ENCODE data around the gene REV1. TPM values are rescaled to one million over a fixed set of nuclear protein-coding genes. Genes with fewer than 3 reads are reported as not detected.

Gene REV1
- total and polyA plus RNA-seq, 2 of the 8 experiments (the other 6 are each of a cell fraction or from before 2014, with no cell fraction given): 16.6 to 34.3 TPM

DNA sequence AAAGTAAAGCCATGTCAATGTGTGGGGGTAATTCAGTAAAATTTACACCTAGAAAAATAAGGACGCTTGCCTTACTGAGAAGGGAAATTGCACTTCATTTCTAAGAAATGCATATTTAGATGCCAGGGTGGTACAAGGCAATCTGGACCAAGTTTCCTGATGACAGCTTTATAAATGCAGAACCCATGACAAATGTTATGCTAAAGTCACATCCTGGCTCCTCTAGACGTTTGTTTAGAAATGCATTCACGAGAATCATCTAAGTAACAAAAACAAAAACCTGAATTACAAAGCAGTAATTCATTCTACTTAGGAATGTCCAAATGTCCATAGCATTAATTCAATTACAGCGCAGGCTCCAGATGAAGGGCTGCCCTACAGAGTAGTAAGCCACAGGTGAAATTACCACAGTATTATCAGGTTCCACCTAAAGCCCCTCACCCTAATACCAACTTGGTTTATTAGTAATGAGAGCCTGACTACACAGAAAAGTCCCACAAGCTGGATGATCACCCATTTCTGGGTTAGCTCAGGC is 49.8 kb downstream of the REV1 start:
- Histone ChIP-seq H3K4me2 (ENCODE audit: insufficient read depth in 1 of 2, low read depth in 2 of 2, low read length in 2 of 2) (peak overlapping the region; percentile 57 to 59), H3K4me1 (replicated peaks in 1 of 4; ENCODE audit: control insufficient read depth in 3 of 4, insufficient read depth in 4 of 4, low read length in 3 of 4) (peaks cover 6 to 17% (median 8%) of the 10 kb centered on the region in 4 experiments; a peak in 5 of 7 replicates), H3K23me2 (ENCODE audit: low read depth, low read length) (no peaks in the 10 kb centered on the region), H3K27me3 (replicated peaks in 1 of 4; ENCODE audit: control insufficient read depth in 3 of 4, extremely low read depth in 1 of 4, insufficient read depth in 3 of 4, low read length in 3 of 4) (no peaks in the 10 kb centered on the region), H3K79me2 (ENCODE audit: control insufficient read depth in 1 of 2, insufficient read depth in 2 of 2, low read length in 2 of 2) (peaks cover 0 to 9% of the 10 kb centered on the region in 2 experiments; a peak in 2 of 4 replicates), H4K20me1 (replicated peaks in 1 of 2; ENCODE audit: control insufficient read depth in 1 of 2, insufficient read depth in 2 of 2, low read length in 2 of 2) (no peaks in the 10 kb centered on the region), H3K56ac (replicated peaks; ENCODE audit: insufficient read length, low read depth, low read length) (no peak overlapping the region), H3K79me1 (ENCODE audit: low read depth, low read length) (no peaks in the 10 kb centered on the region), H3K23ac (ENCODE audit: insufficient read length) (no peak overlapping the region), H2BK120ac (replicated peaks; ENCODE audit: low read depth, low read length) (peak overlapping the region; percentile 12), H2BK12ac (ENCODE audit: low read depth, low read length) (no peak overlapping the region), H3K9me3 (ENCODE audit: insufficient read depth in 2 of 2, low read depth in 1 of 2, low read length in 1 of 2) (no peaks in the 10 kb centered on the region), H4K91ac (replicated peaks; ENCODE audit: insufficient read length, low read length) (no peak overlapping the region), H3K18ac (ENCODE audit: extremely low read depth, low read length) (peak overlapping the region; percentile 56), H3K9ac (replicated peaks in 1 of 4; ENCODE audit: extremely low read depth in 1 of 4, low read depth in 3 of 4, low read length in 3 of 4) (peak overlapping the region in 1 of 4 experiments; percentile 37; a peak in 1 of 7 replicates), H3K4me3 (ENCODE audit: extremely low read depth in 1 of 4, insufficient read depth in 2 of 4, low read depth in 3 of 4, low read length in 4 of 4) (peak overlapping the region in 3 of 4 experiments; percentile 14 to 39 (median 19); a peak in 4 of 8 replicates), H2AK5ac (ENCODE audit: low read depth, low read length) (0 out of 2 replicates have a peak overlapping the region, but pooled peaks have one; percentile 7), H4K5ac (ENCODE audit: insufficient read length, low read depth, low read length) (peak overlapping the region; percentile 4), H2AFZ (ENCODE audit: low read length) (no peak overlapping the region), H3K14ac (ENCODE audit: insufficient read length) (no peak overlapping the region), H4K8ac (ENCODE audit: extremely low read depth, insufficient read depth, low read length) (no peak overlapping the region), H3K36me3 (ENCODE audit: control insufficient read depth in 2 of 4, insufficient read depth in 4 of 4, low read length in 3 of 4) (peaks cover 0 to 18% (median 7%) of the 10 kb centered on the region in 4 experiments; a peak in 4 of 8 replicates), H2BK20ac (ENCODE audit: low read length) (0 out of 2 replicates have a peak overlapping the region, but pooled peaks have one; percentile 5), H2BK5ac (ENCODE audit: low read depth, low read length) (peak overlapping the region; percentile 30; the same call in 1 of the 2 replicates), H3K4ac (replicated peaks; ENCODE audit: insufficient read length, low read depth, low read length) (no peak overlapping the region), H2BK15ac (ENCODE audit: low read length) (no peak overlapping the region), H3K27ac (ENCODE audit: low read depth, low read length) (no peak overlapping the region)
- DNase-seq (ENCODE audit: low read depth in 1 of 2, low spot score in 2 of 2) (no peak), FAIRE-seq (no peak)
- CTCF ChIA-PET (ENCODE audit: partially characterized antibody): no interaction called here
- TF ChIP-seq POU5F1 (IDR thresholded peaks at IDR 0.05; ENCODE audit: low read depth, low read length): 0 out of 2 replicates have a peak, but pooled peaks have one; percentile 27
- no peak for TF ChIP-seq GTF2F1 (IDR thresholded peaks at IDR 0.05; ENCODE audit: borderline replicate concordance, low read depth, low read length)
- POLR2A ChIA-PET (ENCODE audit: partially characterized antibody): no interaction called here
- 17% methylated on average over 4 of the region's 4 CpGs; no CpG with 5 or more reads in 1 of the 2 experiments for WGBS, 2 experiments (ENCODE audit: extremely low coverage in 1 of 2, insufficient coverage in 1 of 2, insufficient read length in 1 of 2, insufficient replicate concordance in 2 of 2, low coverage in 1 of 2, low lambda C conversion rate in 2 of 2, missing lambda C conversion rate in 1 of 2)

Data from H1 (cell line).